SKM-1 treated with dmso at 0.1 percent for 144 hours (cell line): ENCODE results near the gene SLC9A7.

Experiments used
- DNase-seq: peaks from one replicate; lab custom pipeline; 2025; ENCODE audit not compliant: unreplicated experiment; lab: John Stamatoyannopoulos, UW

SLC9A7 gene

DNA sequence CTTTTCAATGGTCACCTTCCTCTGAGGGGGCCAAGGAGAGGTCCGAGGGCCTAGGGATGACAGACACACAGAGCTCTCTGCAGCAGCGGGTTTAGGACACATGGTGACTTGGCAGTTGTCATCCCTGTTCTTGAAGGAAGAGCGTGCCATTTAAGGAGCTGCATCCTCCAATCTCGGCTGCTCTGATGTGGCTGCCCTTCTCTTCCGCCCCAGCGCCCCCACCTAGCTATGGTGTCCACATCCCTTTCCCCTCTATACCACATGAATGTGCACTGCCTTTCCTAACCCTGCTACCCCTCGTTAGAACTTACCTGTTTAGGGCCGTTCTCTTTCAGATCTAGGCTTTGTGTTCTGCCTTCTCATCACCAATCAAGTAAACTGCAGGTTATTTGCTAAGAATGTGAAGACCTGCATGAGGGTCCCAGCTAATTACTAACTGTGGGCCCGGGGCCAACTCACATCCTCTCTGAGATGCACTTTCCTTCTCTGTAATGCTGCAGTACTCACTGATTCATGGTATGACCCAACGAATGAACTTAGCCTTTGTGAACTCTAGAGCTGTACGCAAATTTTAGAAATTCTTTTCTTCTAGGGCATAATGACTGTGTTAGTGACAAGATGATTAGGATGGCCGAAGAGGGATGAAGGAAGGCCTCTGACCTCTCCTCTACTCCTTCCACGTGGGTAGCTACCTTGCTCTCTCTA is 147.1 kb downstream of the SLC9A7 start:
- DNase-seq: no peak

DNA sequence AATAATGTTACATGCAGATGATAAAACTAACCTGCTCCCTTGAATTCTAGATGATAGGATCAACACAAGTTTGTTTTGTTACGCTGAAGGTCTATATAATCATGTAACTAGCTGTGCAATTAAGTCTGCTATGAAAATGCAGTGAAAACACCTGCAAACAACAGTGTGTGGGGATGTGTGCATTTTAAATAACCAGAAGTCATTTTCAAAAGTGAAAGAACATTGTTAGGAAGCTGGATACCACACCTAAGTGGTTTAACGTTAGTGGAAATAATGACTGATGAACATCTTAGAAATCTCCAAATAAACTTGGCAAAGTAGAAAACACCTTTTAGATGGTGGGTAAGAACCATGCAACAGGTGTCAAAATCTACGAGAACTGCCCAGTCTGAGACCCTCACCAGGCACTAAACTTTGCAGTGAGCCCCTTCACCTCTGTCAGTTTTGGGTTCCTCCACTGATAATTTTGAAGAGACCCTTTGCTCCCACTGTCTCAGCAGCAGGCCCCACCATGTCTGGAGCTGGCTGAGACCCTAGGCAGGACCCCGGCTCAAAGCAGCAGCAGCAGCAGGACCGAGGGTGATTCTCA is 148.8 kb downstream of the SLC9A7 start:
- no peak for DNase-seq

DNA sequence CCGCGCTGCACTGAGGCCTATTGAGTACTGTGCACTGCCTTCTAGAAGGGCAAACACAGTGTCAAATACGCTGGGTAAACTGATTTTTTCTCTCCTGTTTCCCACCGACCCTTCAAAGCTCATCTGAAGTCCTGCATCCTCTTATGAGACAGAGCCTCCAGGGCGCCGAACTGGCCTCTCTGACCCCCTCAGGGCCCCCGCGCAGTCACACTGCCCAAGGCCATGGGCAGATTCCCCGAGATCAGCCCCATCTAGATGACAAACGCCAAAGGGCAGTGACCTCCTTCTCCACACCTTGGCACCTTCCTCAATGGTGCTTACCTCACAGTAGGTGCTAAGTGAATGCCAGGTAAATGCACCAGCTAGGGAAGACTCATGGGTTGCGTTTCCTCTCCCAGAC is 151.0 kb downstream of the SLC9A7 start:
- DNase-seq: no peak

DNA sequence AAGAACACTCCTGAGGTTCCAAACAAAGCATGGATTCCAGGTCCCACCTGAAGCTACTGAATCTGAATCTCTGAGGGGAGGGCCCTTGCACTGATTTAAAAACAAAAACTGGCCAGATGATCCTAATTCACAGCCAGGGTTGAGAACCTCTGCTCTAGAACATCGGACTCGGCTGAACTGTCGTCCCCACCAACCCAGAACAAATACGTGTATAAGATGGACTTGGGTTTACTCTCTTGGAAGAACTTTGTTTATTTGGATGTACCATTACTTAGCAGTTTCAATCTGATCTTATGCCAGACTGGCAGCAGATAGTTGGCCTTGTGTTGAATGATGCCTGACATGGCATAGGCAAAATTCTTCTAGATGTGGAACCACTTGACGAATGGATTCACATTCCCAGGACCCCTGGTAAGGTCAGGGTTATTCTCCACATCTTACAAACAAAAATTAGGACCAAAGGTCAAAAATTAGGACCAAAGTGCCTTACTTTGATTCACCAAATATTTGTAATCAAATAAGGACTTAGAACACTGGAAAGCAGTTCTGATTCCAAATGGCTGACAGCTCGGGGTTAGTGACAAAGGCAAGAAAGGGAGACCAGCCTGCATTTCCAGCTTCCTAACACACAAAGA is 156.3 kb downstream of the SLC9A7 start:
- DNase-seq: no peak

DNA sequence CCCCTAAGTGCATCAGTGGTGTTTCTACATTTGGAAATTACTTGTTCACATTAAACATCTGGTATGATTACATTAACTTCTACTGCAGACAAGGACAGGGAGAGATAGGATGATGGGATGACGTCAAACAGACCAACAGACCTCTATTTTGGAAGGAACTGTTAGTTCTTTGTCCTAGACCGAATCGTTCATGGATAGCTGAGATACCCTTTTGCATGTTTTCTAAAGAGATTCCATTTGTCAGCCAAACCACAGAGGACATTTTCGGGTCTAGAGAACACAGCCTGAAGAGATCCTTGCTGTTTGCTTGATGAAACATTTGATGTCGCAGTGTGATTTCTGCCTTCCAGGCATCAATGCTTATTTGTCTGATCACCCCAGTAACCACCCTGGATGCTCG is 157.6 kb downstream of the SLC9A7 start:
- no peak for DNase-seq

DNA sequence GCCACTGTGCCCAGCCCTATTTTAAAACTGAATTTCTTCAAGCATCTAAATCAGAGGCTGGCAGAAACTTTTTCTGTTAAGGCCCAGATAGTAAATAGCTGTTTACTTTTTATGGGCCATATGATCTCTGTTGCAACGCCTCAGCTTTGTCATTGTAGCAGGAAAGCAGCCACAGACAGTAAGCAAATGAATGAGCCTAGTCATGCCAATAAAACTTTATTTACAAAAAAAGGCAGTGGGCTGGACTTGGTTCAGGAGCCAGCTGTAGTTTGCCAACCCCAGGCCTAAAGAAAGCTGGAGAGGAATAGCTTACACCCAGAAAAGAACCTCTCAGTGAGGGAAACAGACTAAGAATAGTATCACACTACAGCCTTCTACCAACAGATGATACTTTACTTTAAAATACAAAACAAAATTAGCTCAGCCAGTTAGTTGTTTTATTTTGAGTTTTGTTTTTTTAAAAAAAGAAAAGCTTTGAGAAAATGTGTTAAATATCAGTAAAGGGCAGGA is 159.8 kb downstream of the SLC9A7 start:
- no peak for DNase-seq

DNA sequence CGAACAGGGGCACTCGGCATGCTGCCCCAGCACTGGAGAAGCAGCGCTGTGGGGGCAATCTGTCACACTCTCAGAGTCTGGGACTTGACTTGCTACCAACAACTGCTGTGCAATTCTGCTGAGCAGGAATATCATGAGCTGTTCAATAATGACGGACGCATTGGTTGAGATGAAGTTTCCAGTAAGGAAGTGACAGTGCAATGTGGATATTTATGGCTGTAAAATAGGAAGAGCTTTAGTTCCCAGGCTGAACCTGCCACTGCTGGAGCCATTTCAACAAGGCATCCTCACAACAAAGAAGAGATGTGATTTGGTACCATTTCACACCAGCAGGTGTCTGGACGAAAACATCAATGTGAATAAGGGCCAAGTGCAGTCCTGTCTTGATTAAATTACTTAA is 161.1 kb downstream of the SLC9A7 start:
- DNase-seq: no peak

DNA sequence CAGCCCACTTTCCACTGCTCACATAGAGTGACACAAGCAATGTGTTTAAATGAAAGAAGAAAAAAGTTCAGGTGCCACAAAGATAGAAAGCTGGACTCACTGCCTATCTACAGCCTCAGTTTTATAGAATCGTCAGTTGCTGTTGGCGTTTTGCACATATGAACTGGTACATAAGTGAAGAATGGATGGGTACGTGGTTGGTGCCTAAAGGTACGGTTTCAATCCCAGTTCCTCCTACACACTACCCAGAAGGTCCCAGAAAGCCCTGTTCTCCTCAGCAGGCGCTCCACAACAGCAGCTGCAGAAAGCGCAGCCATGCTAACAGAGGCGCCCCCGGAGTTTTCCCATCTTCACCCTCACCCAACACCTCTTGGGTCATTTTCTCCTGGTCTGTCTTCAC is 161.7 kb downstream of the SLC9A7 start:
- no peak for DNase-seq

DNA sequence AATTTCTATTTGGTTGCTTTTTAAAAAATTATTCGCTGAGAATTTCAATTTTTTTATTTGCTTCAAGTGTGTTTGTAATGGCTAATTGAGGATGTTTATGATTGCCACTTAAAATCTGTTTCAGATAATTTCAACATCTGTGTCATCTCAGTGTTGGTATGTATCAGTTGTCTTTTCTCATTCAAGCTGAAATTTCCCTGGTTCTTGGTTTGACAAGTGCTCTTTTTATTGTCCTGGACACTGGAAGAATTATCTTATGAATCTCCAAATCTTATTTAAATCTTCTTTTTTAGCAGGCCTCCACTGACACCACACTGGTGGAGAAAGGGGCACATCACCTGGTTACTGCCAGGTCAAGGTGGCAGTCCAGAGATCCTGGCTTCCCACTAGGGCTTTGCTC is 163.8 kb downstream of the SLC9A7 start:
- DNase-seq: no peak

DNA sequence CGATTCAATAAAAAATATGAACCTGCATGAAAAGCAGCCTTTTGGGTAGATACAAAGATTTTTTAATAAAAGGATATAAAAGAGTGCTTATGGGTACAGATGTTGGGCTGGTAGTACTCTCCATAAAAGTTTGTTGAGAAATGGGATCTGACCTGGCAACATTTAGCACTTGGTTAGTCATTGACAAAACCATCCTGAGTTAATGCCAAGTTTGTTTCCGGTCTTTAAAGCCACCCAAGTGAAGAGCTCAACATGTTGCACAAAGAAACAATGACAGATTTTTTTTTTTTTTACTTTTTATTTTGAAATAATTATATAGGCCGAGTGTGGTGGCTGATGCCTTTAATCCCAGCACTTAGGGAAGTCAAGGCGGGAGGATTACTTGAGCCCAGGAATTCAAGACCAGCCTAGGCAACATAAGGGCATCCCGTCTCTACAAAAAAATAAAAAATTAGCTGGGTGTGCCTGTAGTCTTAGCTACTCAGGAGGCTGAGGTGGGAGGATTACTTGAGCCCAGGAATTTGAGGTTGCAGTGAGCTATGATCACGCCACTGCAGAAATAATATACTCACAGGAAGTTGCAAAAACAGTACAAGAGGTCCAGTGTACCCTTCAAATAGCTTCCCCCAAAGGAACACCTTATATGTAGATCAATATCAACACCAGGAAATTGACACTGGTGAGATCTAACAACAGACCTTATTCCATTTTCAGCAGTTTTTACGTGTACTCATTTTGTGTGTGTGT is 168.8 kb downstream of the SLC9A7 start:
- no peak for DNase-seq

DNA sequence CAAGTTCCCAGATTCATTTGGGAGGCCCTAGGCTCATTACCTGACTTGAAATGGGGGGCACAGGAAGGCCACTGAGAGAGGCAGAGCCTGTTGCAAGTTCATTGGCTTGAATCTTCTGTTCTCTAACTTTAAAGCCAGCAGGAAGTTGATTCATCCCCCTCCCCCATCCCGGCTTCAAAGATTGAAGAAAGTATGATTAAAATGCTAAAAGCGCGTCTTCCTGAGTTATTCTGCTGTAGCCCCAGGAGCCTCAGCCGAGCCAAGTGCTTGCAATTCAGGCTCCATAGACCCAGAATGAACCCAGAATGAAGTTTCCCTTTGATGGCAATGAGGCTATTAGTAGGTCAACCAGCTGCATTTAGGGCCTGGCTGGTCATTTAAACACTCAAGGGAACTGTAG is 170.7 kb downstream of the SLC9A7 start:
- no peak for DNase-seq

DNA sequence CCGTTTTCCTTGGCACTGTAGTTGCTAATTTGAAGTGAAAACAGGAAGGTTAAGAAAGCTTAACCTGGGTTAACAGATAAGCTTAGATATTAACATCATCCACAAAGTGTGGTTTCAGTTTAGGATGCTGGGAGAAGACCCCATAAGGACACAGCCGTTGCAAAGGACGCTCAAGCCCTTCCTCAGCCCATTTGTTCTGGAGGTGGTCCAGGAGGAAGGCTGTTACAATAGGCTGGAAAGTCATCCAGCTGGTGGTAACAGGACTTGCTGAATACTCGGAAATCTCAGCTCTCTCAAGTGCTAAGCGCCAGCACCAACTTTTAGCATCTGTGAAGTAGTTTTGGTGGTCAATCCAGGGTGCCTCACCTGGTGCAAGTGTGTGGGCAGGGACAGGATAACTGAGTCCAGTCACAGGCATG is 171.2 kb downstream of the SLC9A7 start:
- no peak for DNase-seq

DNA sequence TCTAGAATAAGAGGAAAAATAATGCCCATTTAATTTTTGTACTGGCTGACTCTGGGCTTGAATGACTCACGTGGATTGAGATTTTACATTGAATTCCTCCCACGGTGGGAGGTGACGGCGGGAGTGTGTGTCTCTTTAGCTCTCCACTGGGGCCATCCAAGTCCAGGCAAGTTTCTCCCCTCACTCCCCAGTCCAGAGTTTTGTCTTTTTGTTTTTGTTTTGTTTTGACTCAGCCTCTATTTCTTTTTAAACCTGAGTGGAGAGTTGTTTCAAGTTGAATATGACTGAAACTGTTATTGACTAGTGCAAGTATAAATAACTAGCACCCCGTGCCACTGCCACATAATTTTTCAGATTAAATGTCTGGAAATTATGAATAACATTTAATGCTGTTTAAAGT is 171.8 kb downstream of the SLC9A7 start:
- no peak for DNase-seq

DNA sequence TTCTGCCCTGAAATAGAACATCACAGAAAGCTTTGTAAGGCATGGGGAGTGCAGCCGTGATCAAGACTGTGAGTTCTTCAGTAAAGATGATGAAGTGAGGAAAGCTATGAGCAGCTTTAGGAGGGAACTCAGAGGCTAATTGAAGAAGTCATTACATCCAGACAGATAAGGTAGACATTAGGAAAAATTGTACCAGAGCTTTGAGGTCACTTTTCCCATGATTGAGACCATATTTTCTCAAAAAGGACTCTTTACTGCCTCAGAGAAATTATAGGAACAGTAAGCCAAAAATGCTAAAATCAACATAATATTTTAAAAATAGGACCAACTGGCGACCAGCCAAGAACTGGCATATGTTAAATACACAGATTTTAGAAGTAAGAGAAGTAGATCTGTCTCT is 174.2 kb downstream of the SLC9A7 start:
- no peak for DNase-seq

DNA sequence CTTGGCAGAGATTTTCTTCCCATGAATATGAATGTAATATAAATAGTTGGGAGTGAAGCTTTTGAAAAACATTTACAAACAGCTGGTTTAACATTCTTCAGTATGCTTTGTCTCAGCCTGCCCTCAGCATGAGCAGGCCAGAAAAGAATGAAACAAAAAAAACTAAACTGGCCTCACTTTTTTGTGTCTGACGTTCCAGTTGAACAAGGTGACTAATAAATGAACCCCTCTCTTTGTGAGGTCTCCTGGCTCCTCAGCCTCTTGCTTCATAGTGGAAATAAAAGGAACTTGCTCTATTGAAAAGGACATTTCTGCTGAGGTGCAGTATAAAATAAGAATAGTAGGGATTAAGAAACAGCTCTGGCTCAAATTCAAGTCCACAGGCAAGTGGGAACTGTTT is 176.0 kb downstream of the SLC9A7 start:
- no peak for DNase-seq

DNA sequence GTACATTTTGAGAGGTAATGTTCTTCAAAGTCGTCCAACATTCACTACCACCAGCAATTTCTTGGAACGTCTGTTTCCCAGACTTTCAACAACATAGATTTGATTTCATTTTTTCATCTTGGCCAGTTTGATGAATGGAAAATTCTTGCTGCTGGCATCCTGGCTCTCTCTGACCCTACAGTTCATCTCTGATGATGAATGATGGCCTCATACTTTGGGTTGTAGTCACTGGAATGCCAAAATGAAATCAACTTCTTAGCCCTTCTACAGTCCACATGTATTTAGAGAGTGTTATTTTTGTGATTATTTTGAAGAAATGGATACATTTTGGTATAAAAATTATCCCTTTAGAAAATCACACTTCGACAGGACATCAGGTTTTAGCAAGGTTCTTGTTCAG is 176.6 kb downstream of the SLC9A7 start:
- no peak for DNase-seq

DNA sequence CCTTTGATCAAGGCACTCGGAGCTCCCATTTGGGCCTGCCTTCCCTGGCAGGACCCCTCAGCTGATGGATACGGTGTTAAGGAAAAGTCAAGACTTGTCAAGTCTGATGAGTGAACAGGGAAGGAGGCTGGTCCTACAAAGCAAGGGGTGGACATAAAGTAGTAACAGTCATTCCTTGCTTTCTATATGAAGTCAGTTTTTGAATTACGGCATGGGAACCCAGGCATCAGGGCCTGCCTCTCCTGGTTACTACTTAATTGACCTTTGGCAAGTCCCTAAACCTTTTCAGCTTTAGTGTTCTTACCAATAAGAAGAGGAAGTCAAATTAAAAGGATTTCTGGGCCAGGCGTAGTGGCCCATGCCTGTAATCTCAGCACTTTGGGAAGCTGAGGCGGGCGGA is 178.3 kb downstream of the SLC9A7 start:
- no peak for DNase-seq

DNA sequence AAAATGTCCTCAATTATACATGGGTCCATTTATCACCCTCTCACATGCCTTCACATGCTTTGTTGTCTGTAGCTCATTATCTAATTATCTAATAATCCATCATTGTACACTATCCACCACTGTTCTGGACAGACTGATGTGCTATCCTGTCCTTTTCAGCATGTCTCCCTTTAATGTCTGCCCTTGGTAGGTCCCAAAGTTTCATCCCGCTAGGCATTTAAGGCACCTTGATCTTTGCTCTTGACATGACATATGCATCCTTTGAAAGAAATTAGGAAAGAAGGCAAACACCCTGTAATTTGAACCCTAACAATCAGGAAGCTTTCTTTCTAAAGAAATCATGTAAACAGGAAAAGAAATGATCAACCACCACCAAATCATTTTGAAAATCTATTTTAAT is 179.7 kb downstream of the SLC9A7 start:
- DNase-seq: no peak

DNA sequence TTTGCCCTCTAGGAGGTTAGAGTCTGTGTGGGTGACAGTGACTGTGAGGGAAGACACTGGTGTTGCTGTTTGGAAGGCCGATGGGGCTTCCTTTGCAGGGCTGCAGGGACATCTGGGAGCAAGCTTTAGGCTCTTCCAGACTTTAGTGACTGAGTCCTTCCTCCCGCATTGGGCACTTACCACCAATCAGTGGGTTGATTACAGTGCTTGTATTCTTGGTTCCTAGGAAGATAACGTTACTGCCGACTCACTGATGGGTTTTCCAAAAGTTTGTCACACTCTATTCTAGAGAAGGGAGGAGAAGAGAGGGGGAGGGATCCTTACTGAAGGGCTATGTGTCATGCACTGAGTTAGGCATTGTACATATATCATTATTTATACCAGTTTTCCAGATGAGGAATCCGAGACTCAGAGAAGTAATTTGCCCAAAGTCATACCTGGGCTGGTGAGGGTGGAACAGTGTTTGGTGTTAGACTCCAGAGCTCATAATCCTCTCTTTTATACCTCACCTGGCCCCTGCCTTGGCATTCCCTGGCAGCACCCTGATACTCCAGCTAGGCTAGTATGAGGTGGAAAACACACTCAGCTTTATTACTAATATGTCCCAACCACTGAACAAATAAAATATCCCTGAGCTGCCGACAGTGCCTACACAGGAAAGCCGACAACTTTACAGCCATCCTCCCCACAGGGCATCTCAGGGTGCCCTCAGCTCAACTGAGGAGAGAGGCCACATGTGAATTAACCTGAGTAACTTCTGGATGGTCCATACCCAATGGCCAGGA is 181.5 kb downstream of the SLC9A7 start:
- DNase-seq: no peak

DNA sequence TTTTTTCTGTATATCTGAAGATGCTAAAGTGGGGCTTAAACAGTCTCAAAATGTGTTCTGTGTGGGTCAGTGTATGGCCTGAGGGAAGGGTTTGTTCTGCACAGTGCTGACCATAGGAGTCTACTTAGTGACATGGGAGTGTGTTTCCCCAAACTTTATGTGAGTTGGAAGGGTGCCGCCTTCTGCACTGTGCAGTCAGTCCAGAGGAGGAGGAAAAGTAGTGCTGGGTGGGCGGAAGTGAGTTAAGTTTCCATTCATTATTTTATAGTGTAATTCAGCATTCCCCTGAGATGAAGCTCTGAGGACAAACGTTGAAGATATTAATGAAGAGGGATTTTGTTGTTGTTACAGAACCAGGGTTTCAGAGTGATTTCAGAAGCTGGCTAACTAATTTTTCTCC is 182.5 kb downstream of the SLC9A7 start:
- no peak for DNase-seq

DNA sequence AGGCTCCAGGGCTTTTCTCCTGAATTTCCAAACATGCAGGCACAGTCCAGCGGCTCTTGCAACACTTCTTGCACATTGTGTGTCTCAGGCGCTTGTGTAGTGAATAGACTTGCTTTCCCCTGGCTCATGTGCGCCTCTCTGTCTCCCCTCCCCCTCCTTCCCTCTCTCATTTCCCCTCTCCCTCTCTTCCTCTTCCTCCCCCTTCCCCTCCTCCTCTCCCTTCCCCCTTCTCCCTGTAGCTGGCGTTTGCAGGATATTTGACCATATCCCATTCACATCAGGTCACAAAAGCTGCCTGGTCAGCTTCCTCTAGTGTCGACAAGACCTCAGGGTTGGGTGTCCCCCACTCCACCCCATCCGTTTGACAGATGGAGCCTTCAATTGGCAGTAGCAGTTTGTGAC is 182.9 kb downstream of the SLC9A7 start:
- peak; percentile 4 for DNase-seq
